Endodermal cell (in vitro differentiated cells): ENCODE measurements around the gene BLVRA. TPM values are rescaled to one million over a fixed set of nuclear protein-coding genes. Genes with fewer than 3 reads are reported as not detected.

ENCODE experiments used
- DNase-seq: peaks from one replicate; pipeline ENCODE4 v3.0.0-alpha.2; 2017
- H3K27ac ChIP-seq: 2 replicates; pipeline ENCODE4 v1.5.1; 2013; ENCODE audit warnings: mild to moderate bottlenecking, low read depth, low read length, moderate library complexity
- H3K27me3 ChIP-seq: 2 replicates; pipeline ENCODE4 v1.6.1; 2013; ENCODE audit warnings: mild to moderate bottlenecking, low read length, moderate library complexity; ENCODE audit not compliant: insufficient read depth, control insufficient read depth, poor library complexity, severe bottlenecking
- H3K36me3 ChIP-seq: 2 replicates; pipeline ENCODE4 v1.7.0; 2013; ENCODE audit warnings: mild to moderate bottlenecking, low read length, moderate library complexity; ENCODE audit not compliant: control insufficient read depth, insufficient read depth
- H3K4me1 ChIP-seq: one replicate; pipeline ENCODE4 v1.7.0; 2013; ENCODE audit warnings: low read length; ENCODE audit not compliant: control insufficient read depth, insufficient read depth
- H3K4me3 ChIP-seq: 2 replicates; pipeline ENCODE4 v1.5.1; 2013; ENCODE audit warnings: mild to moderate bottlenecking, low read length, moderate library complexity
- H3K9ac ChIP-seq: 2 replicates; pipeline ENCODE4 v1.6.1; 2013; ENCODE audit warnings: mild to moderate bottlenecking, low read length, moderate library complexity; ENCODE audit not compliant: poor library complexity, severe bottlenecking; ENCODE audit errors: extremely low read depth
- H3K9me3 ChIP-seq: 2 replicates; pipeline ENCODE4 v1.6.1; 2013; ENCODE audit warnings: mild to moderate bottlenecking, low read length, moderate library complexity; ENCODE audit not compliant: control insufficient read depth
- H3K27ac Mint-ChIP-seq: 2 replicates; pipeline ENCODE4 v1.8.0; 2020; ENCODE audit warnings: mixed read lengths
- H3K27me3 Mint-ChIP-seq: 2 replicates; pipeline ENCODE4 v1.8.0; 2021; ENCODE audit warnings: mild to moderate bottlenecking, mixed read lengths; ENCODE audit not compliant: insufficient read depth
- H3K36me3 Mint-ChIP-seq: 2 replicates; pipeline ENCODE4 v1.8.0; 2020; ENCODE audit warnings: low read depth, mixed read lengths
- H3K4me1 Mint-ChIP-seq: 2 replicates; pipeline ENCODE4 v1.8.0; 2020; ENCODE audit warnings: mixed read lengths
- H3K4me3 Mint-ChIP-seq: 2 replicates; pipeline ENCODE4 v1.8.0; 2020; ENCODE audit warnings: mild to moderate bottlenecking, moderate library complexity, mixed read lengths
- H3K9me3 Mint-ChIP-seq: 2 replicates; pipeline ENCODE4 v1.8.0; 2020; ENCODE audit warnings: mild to moderate bottlenecking, mixed read lengths
- WGBS, 2 experiments: methylation state at CpG; one replicate each; pipeline versions ENCODE4 v1.1.5 to v1.1.7; 2013; ENCODE audit warnings: missing lambda C conversion rate in 2 of 2, mixed read lengths in 1 of 2; ENCODE audit not compliant: insufficient coverage in 1 of 2, insufficient read length in 1 of 2; 5-methylcytosine and 5-hydroxymethylcytosine counted together
- total RNA-seq, 2 donors: library from RNA; stranded (reverse); fragmentation: NEBNext Ultra II Directional in 1 of 2; extraction: Animal tissue kit (Norgen Biotek cat#: 25700) in 1 of 2; gene quantifications; 2 replicates in 1 of 2; 3 replicates in 1 of 2; pipeline ENCODE4 v1.2.1, GENCODE V29; 2021
- TF ChIP-seq, protein P1 (sequence below): fragments of 200-600 bp; sonication (generic); conservative IDR thresholded peaks from 2 replicates; pipeline ENCODE4 v1.5.0; 2021; ENCODE audit warnings: antibody characterized with exemption, mild to moderate bottlenecking

The BLVRA gene
- total RNA-seq, 2 donors from 2014 or later = 32.0 to 41.2 TPM

GRCh38 chr7:43764039-43764761 lies 5.7 kb downstream of the BLVRA start:
- H3K9ac ChIP-seq = no peak overlapping the region
- peaks cover 9% of the 10 kb centered on the region for H3K27me3 Mint-ChIP-seq
- H3K27ac ChIP-seq = no peak overlapping the region
- no peaks in the 10 kb centered on the region for H3K36me3 Mint-ChIP-seq
- TF ChIP-seq, protein P1, sequence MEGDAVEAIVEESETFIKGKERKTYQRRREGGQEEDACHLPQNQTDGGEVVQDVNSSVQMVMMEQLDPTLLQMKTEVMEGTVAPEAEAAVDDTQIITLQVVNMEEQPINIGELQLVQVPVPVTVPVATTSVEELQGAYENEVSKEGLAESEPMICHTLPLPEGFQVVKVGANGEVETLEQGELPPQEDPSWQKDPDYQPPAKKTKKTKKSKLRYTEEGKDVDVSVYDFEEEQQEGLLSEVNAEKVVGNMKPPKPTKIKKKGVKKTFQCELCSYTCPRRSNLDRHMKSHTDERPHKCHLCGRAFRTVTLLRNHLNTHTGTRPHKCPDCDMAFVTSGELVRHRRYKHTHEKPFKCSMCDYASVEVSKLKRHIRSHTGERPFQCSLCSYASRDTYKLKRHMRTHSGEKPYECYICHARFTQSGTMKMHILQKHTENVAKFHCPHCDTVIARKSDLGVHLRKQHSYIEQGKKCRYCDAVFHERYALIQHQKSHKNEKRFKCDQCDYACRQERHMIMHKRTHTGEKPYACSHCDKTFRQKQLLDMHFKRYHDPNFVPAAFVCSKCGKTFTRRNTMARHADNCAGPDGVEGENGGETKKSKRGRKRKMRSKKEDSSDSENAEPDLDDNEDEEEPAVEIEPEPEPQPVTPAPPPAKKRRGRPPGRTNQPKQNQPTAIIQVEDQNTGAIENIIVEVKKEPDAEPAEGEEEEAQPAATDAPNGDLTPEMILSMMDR = no peak
- no peak overlapping the region for H3K4me3 Mint-ChIP-seq
- H3K4me1 Mint-ChIP-seq = peaks cover 47% of the 10 kb centered on the region
- peaks cover 24% of the 10 kb centered on the region for H3K27me3 ChIP-seq
- no peak overlapping the region for H3K27ac Mint-ChIP-seq
- 81 to 83% methylated on average over 4 to 9 of the region's 9 CpGs for WGBS, 2 experiments
- H3K9me3 ChIP-seq = no peaks in the 10 kb centered on the region
- no peaks in the 10 kb centered on the region for H3K9me3 Mint-ChIP-seq
- H3K36me3 ChIP-seq = no peaks in the 10 kb centered on the region
- peaks cover 4% of the 10 kb centered on the region for H3K4me1 ChIP-seq
- no peak overlapping the region for H3K4me3 ChIP-seq
- no peak for DNase-seq

DNA sequence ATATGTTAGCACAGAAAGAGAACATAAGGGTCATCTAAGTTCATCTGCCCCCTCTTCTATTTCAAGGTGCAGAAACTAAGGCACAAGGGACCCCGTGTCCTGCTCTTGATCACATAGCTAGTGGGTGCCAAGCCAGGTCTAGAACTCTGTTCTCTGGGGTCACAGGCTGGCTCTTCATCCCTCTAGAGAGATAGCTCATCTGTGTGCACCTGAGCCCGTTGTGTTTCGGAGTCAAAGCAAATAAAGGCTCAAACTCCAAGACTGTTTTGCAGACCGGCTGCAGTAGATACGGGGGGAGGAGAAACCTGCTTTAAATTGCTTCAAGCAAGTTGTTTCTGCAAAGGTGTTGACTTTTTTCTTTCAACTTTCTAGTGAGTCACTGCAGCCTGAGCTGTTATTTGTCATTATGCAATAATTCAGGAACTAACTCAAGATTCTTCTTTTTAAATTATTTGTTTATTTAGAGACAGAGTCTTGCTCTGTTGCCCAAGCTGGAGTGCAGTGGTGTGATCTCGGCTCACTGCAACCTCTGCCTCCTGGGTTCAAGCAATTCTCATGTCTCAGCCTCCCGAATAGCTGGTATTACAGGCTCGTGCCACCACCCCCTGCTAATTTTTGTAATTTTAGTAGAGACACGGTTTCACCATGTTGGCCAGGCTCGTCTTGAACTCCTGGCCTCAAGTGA lies 6.5 kb downstream of the BLVRA start:
- peaks cover 2% of the 10 kb centered on the region for H3K27me3 Mint-ChIP-seq
- H3K27ac Mint-ChIP-seq = no peak overlapping the region
- peaks cover 48% of the 10 kb centered on the region for H3K4me1 Mint-ChIP-seq
- H3K36me3 Mint-ChIP-seq = no peaks in the 10 kb centered on the region
- WGBS, 2 experiments = 87 to 90% methylated on average over 10 of the region's 10 CpGs
- Histone ChIP-seq H3K4me1 (peaks cover 4% of the 10 kb centered on the region), H3K36me3 (no peaks in the 10 kb centered on the region), H3K4me3 (no peak overlapping the region), H3K9ac (no peak overlapping the region), H3K27ac (no peak overlapping the region), H3K27me3 (peaks cover 17% of the 10 kb centered on the region), H3K9me3 (no peaks in the 10 kb centered on the region)
- DNase-seq = no peak
- no peak overlapping the region for H3K4me3 Mint-ChIP-seq
- H3K9me3 Mint-ChIP-seq = no peaks in the 10 kb centered on the region
- TF ChIP-seq, protein P1 = no peak

- Mint-ChIP-seq H3K27ac (no peak overlapping the region), H3K9me3 (no peaks in the 10 kb centered on the region), H3K4me1 (peaks cover 61% of the 10 kb centered on the region), H3K4me3 (no peak overlapping the region), H3K36me3 (no peaks in the 10 kb centered on the region), H3K27me3 (peaks cover 3% of the 10 kb centered on the region)
- WGBS, 2 experiments = 63 to 74% methylated on average over 6 to 8 of the region's 8 CpGs
- Histone ChIP-seq H3K9ac (no peak overlapping the region), H3K4me3 (no peak overlapping the region), H3K4me1 (peaks cover 8% of the 10 kb centered on the region), H3K36me3 (no peaks in the 10 kb centered on the region), H3K27me3 (peaks cover 13% of the 10 kb centered on the region), H3K27ac (no peak overlapping the region), H3K9me3 (no peaks in the 10 kb centered on the region)
- TF ChIP-seq, protein P1 = no peak
- DNase-seq = peak; percentile 50
These were observed 8.1 kb downstream of the BLVRA start for GRCh38 chr7:43766564-43766963.
